ENCODE measurements around the gene PPARA.

Gene PPARA

DNA sequence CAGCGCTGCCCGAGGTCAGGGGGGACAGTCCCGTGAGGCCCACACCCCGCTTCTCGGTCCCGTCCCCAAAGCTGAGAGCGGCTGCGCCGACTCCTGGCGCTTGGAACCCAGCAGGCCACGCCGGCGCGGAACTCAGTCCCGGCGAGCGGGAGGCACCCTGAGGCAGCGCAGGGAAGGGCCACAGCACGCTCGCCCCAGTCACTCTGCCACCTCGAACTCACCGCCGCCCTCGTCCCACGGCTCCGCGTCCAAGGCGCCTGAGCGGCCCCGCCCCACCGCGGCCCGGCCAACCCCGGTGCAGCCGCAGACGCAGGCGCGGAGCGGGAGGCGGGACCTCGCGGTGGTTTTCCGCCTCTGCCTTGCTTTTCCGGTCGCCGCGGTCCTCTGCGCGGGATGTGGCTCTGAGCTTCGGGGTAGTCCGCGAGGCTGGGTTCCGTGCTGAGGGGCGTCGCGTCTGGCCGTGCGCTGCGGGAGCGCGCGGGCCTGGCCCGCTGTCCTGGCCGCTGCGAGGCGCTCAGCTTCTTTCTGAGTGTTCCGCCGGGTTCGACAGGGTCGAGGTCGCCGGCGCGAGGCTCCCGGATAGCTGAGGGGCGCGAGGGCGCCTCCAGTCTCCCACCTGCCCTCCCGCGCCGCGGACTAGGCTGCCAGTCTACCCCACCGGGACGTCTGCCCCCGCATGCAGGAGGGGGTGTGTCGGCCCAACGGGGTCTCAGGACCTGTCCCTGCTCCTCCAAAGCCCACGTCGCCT, 99.9 kb downstream of the PPARA start, which contains the start of gene CDPF1:
Gene CDPF1 (minus strand): TSS at position 259 of the 748 bp plus-strand sequence. CDS start 2,009 bp downstream, outside the sequence.
- H3K36me3 ChIP-seq (ENCODE audit: control insufficient read depth, insufficient read depth, low read length) = peaks cover 2% of the 10 kb centered on the region; the same call in 1 of the 2 replicates
- no peak for TF ChIP-seq CTCF (IDR thresholded peaks at IDR 0.05; ENCODE audit: insufficient read depth, low read length, poor library complexity, severe bottlenecking)
- peak; percentile 95 for DNase-seq (ENCODE audit: extremely low read depth, insufficient read length)
- peak within 1 kb of the TSS; percentile 75 for H3K4me3 ChIP-seq (replicated peaks; ENCODE audit: low read depth, low read length)
- H3K27me3 ChIP-seq (replicated peaks; ENCODE audit: control insufficient read depth, insufficient read depth, low read length) = no peaks in the 10 kb centered on the region

- Histone ChIP-seq H3K27me3 (replicated peaks; ENCODE audit: control insufficient read depth, insufficient read depth, low read length) (no peaks in the 10 kb centered on the region), H3K36me3 (ENCODE audit: control insufficient read depth, insufficient read depth, low read length) (no peaks in the 10 kb centered on the region; the same call in 1 of the 2 replicates), H3K4me3 (replicated peaks; ENCODE audit: low read depth, low read length) (peak overlapping the region; percentile 75)
- DNase-seq (ENCODE audit: extremely low read depth, insufficient read length) = no peak
- no peak for TF ChIP-seq CTCF (IDR thresholded peaks at IDR 0.05; ENCODE audit: insufficient read depth, low read length, poor library complexity, severe bottlenecking)
Measured at GRCh38 chr22:46250783-46251125, 100.4 kb downstream of the PPARA start.

GRCh38 chr22:46251266-46251665, 100.9 kb downstream of the PPARA start:
- Histone ChIP-seq H3K36me3 (ENCODE audit: control insufficient read depth, insufficient read depth, low read length) (no peaks in the 10 kb centered on the region; the same call in 1 of the 2 replicates), H3K27me3 (replicated peaks; ENCODE audit: control insufficient read depth, insufficient read depth, low read length) (no peaks in the 10 kb centered on the region), H3K4me3 (replicated peaks; ENCODE audit: low read depth, low read length) (peak overlapping the region; percentile 75)
- no peak for TF ChIP-seq CTCF (IDR thresholded peaks at IDR 0.05; ENCODE audit: insufficient read depth, low read length, poor library complexity, severe bottlenecking)
- DNase-seq (ENCODE audit: extremely low read depth, insufficient read length) = no peak

DNA sequence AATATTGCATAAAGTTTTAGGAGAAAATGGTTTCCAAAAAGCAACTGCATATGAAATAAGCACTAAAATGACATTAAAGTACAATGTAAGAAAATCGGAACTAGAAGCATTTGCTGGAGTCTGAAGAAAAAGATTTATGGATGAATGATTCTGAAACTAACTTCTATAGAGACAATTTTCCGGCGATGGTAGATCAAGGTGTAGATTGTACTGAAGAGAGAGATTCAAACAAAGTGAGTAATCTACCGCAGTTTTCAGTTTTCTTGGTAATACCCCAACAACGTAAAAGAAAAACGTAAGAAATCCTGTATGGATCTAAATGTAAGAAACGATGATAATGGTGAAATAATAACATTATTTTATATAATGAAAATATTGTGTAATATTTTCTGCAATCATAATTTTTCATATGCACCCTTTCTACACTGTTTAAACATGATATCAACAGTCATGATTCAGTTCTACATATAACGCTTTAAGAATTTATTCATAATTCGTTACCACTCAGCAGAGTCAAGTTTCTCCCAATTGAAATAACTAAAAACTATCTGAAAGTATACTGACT, 101.6 kb downstream of the PPARA start:
- Histone ChIP-seq H3K36me3 (ENCODE audit: control insufficient read depth, insufficient read depth, low read length) (no peaks in the 10 kb centered on the region), H3K27me3 (replicated peaks; ENCODE audit: control insufficient read depth, insufficient read depth, low read length) (no peaks in the 10 kb centered on the region), H3K4me3 (replicated peaks; ENCODE audit: low read depth, low read length) (no peak overlapping the region)
- no peak for TF ChIP-seq CTCF (IDR thresholded peaks at IDR 0.05; ENCODE audit: insufficient read depth, low read length, poor library complexity, severe bottlenecking)
- no peak for DNase-seq (ENCODE audit: extremely low read depth, insufficient read length)

DNA sequence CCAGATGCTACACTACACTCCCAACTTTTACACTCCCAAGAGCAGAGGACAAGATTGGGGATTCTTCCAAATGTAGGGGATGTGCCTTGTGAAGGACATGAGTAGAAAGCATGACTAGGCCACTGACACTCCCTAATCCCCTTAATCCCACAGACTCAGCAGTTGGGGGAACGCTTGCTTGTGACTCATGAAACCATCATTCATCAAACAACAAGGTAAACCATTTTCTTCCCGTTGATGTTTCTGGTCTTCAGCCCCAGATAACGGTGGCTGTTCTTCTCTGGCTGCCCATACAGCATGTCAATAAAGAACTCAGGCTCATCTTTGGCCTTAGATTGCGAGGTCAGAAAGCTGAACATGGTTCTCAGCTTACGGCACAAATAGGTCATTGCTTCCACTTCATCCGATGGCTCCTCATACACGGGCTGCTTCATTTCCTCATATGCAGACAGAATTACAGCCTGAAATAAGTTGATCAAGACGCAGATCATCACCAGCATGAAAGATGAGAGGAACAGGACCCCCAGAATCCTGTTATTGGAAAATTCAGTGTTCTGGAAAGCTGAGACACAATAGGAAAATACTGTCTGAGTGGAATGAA, 106.1 kb downstream of the PPARA start:
- no peaks in the 10 kb centered on the region for H3K27me3 ChIP-seq (replicated peaks; ENCODE audit: control insufficient read depth, insufficient read depth, low read length)
- H3K36me3 ChIP-seq (ENCODE audit: control insufficient read depth, insufficient read depth, low read length) = no peaks in the 10 kb centered on the region
- no peak for TF ChIP-seq CTCF (IDR thresholded peaks at IDR 0.05; ENCODE audit: insufficient read depth, low read length, poor library complexity, severe bottlenecking)
- no peak overlapping the region for H3K4me3 ChIP-seq (replicated peaks; ENCODE audit: low read depth, low read length)
- DNase-seq (ENCODE audit: extremely low read depth, insufficient read length) = no peak
